NCI-H82 (cell line): ENCODE measurements around the gene CFAP65.

Experiments used
- DNase-seq: peaks from one replicate; lab custom pipeline; 2025; lab: John Stamatoyannopoulos, UW

Gene CFAP65

GRCh38 chr2:219009294-219009693, 32.0 kb downstream of the CFAP65 start:
- DNase-seq: no peak

GRCh38 chr2:219003979-219004378, 37.3 kb downstream of the CFAP65 start:
- no peak for DNase-seq

- peak; percentile 53 for DNase-seq
Observed at GRCh38 chr2:219003267-219003634, 38.1 kb downstream of the CFAP65 start.

GRCh38 chr2:219002395-219003266, 38.7 kb downstream of the CFAP65 start:
- DNase-seq: peak; percentile 91

GRCh38 chr2:219001577-219002394, 39.5 kb downstream of the CFAP65 start:
- peak; percentile 98 for DNase-seq

GRCh38 chr2:219001100-219001576, 40.2 kb downstream of the CFAP65 start:
- no peak for DNase-seq

GRCh38 chr2:219000569-219000960, 40.8 kb downstream of the CFAP65 start:
- DNase-seq: peak; percentile 56

GRCh38 chr2:218999881-219000568, 41.3 kb downstream of the CFAP65 start:
- DNase-seq: peak; percentile 94

GRCh38 chr2:218999021-218999880, 42.1 kb downstream of the CFAP65 start:
- peak; percentile 91 for DNase-seq

- DNase-seq: no peak
Observed at GRCh38 chr2:218998414-218999002, 42.8 kb downstream of the CFAP65 start.

- DNase-seq: peak; percentile 33
Observed at GRCh38 chr2:218997731-218998130, 43.6 kb downstream of the CFAP65 start.

GRCh38 chr2:218996937-218997336, 44.4 kb downstream of the CFAP65 start:
- peak; percentile 86 for DNase-seq

- DNase-seq: peak; percentile 93
Observed at GRCh38 chr2:218995972-218996711, 45.2 kb downstream of the CFAP65 start.

GRCh38 chr2:218995561-218995960, 45.8 kb downstream of the CFAP65 start:
- no peak for DNase-seq

- DNase-seq: peak; percentile 27
Observed at GRCh38 chr2:218993345-218994315, 47.7 kb downstream of the CFAP65 start, which contains the start of gene CRYBA2. TSS of gene CRYBA2 (minus strand) at chr2:218993422. CDS start at chr2:218993176, 246 bp downstream.

GRCh38 chr2:218992703-218993344, 48.5 kb downstream of the CFAP65 start:
- DNase-seq: no peak

GRCh38 chr2:218992196-218992595, 49.1 kb downstream of the CFAP65 start:
- no peak for DNase-seq

GRCh38 chr2:218991674-218992168, 49.6 kb downstream of the CFAP65 start:
- DNase-seq: no peak
